GM12878 (cell line): ENCODE measurements around the gene UNC5B. TPM values are rescaled to one million over a fixed set of nuclear protein-coding genes. Genes with fewer than 3 reads are reported as not detected.

Experiments used
- ATAC-seq: fragments of 200-7000 bp; cut with Tn5 transposase; 3 replicates; pipeline ENCODE4 v1.9.1; 2020; ENCODE audit warnings: mild to moderate bottlenecking, moderate library complexity
- BruUV-seq: library from RNA; stranded (reverse); fragments of 400-500 nt; replicated peaks from 2 replicates; lab custom pipeline; 2021; lab: Mats Ljungman, UMichigan
- CTCF ChIA-PET: fragments of 300-600 bp; sonication (Branson Sonifier 250); formaldehyde crosslinking; extraction: SDS; loops from one replicate; lab custom pipeline; 2021; ENCODE audit warnings: inconsistent platforms; lab: Yijun Ruan, JAX
- POLR2A ChIA-PET: fragments of 350-600 bp; formaldehyde crosslinking; extraction: SDS; loops from one replicate; lab custom pipeline; 2021; ENCODE audit warnings: inconsistent platforms; lab: Charles Lee
- RAD21 ChIA-PET: fragments of 300-600 bp; sonication (Branson Sonifier 250); formaldehyde crosslinking; loops from one replicate; lab custom pipeline; 2023; ENCODE audit warnings: antibody characterized with exemption; ENCODE audit not compliant: unreplicated experiment; lab: Charles Lee
- SMC1A ChIA-PET: fragments of 300-600 bp; sonication (Branson Sonifier 250); formaldehyde crosslinking; loops from one replicate; lab custom pipeline; 2023; ENCODE audit not compliant: unreplicated experiment, uncharacterized antibody; lab: Charles Lee
- DNase-seq: peaks from one replicate; pipeline ENCODE4 v3.0.0-alpha.2; 2011; ENCODE audit warnings: low read depth, low spot score
- FAIRE-seq: peaks from 3 replicates; lab custom pipeline; 2011; peaks lifted over from hg19 to GRCh38; lab: Jason Lieb, UNC
- H2AFZ ChIP-seq: 2 replicates; pipeline ENCODE4 v1.6.0; 2011; ENCODE audit warnings: low read depth, low read length, control low read depth; ENCODE audit not compliant: control insufficient read depth
- H3K27ac ChIP-seq: 2 replicates; pipeline ENCODE4 v1.5.1; 2011; ENCODE audit warnings: control low read depth; ENCODE audit not compliant: control insufficient read depth, insufficient read depth
- H3K27me3 ChIP-seq, 2 experiments: replicated peaks in 1 of 2; 2 replicates each; pipeline versions ENCODE4 v1.6.0 to v1.6.1; 2011; ENCODE audit warnings: low read length in 1 of 2; ENCODE audit not compliant: control insufficient read depth in 2 of 2, insufficient read depth in 2 of 2
- H3K36me3 ChIP-seq, 2 experiments: 2 replicates each; pipeline ENCODE4 v1.5.1; 2011; ENCODE audit warnings: low read length in 1 of 2; ENCODE audit not compliant: control insufficient read depth in 2 of 2, insufficient read depth in 2 of 2
- H3K4me1 ChIP-seq: 2 replicates; pipeline ENCODE4 v1.6.1; 2011; ENCODE audit warnings: mild to moderate bottlenecking, low read length, moderate library complexity, mixed read lengths; ENCODE audit not compliant: control insufficient read depth, insufficient read depth
- H3K4me2 ChIP-seq: 2 replicates; pipeline ENCODE4 v1.6.0; 2011; ENCODE audit warnings: control low read depth; ENCODE audit not compliant: control insufficient read depth, insufficient read depth
- H3K4me3 ChIP-seq: fragments of 200-600 bp; sonication (generic); 2 replicates; pipeline ENCODE4 v1.5.1; 2016
- H3K79me2 ChIP-seq: 2 replicates; pipeline ENCODE4 v1.6.0; 2011; ENCODE audit warnings: low read length; ENCODE audit not compliant: control insufficient read depth, insufficient read depth
- H3K9ac ChIP-seq: 2 replicates; pipeline ENCODE4 v1.8.0; 2011; ENCODE audit warnings: low read length, control low read depth, mixed read lengths; ENCODE audit not compliant: control insufficient read depth, insufficient read depth
- H3K9me3 ChIP-seq: replicated peaks from 3 replicates; pipeline ENCODE4 v1.5.1; 2011; ENCODE audit warnings: mild to moderate bottlenecking, low read length; ENCODE audit not compliant: control insufficient read depth, insufficient read depth
- H4K20me1 ChIP-seq: 2 replicates; pipeline ENCODE4 v1.6.0; 2011; ENCODE audit not compliant: control insufficient read depth, insufficient read depth
- MTA2 ChIP-seq: fragments of 450-650 bp; IDR thresholded peaks from 2 replicates; pipeline ENCODE4 v1.6.1; 2016; ENCODE audit warnings: low read depth, mild to moderate bottlenecking, moderate library complexity
- MXI1 ChIP-seq: fragments of 150-350 bp; IDR thresholded peaks from 2 replicates; pipeline ENCODE4 v1.6.1; 2011; ENCODE audit warnings: low read depth, mild to moderate bottlenecking, inconsistent platforms, low read length, improper control_type of control experiment
- MYB ChIP-seq: fragments of 150-350 bp; IDR thresholded peaks from 2 replicates; pipeline ENCODE4 v1.6.1; 2014; ENCODE audit warnings: mild to moderate bottlenecking, low read depth, low read length, borderline replicate concordance
- PAX8 ChIP-seq: fragments of 450-650 bp; IDR thresholded peaks from 2 replicates; pipeline ENCODE4 v1.6.1; 2017; ENCODE audit warnings: mild to moderate bottlenecking, moderate library complexity
- RFX5 ChIP-seq: IDR thresholded peaks from 2 replicates; pipeline ENCODE4 v1.6.1; 2011; ENCODE audit warnings: low read depth, low read length, improper control_type of control experiment
- SP1 ChIP-seq: IDR thresholded peaks from one replicate; pipeline ENCODE4 v1.6.1; 2011; ENCODE audit warnings: low read depth, low read length
- WGBS: methylation state at CpG from one replicate; pipeline ENCODE4 v1.1.6; 2016; ENCODE audit warnings: low lambda C conversion rate; ENCODE audit not compliant: insufficient replicate concordance, insufficient coverage; ENCODE audit errors: missing lambda C conversion rate; 5-methylcytosine and 5-hydroxymethylcytosine counted together
- in situ Hi-C: fragments of 300-500 bp; cut with MboI; formaldehyde crosslinking; loops from 9 replicates; pipeline ENCODE4 v1.14.3; 2018; ENCODE audit warnings: mixed read lengths
- intact Hi-C: fragments of 100-400 bp; cut with micrococcal nuclease; formaldehyde crosslinking; loops from one replicate; pipeline ENCODE4 v1.14.2; 2022; ENCODE audit not compliant: unreplicated experiment
- polyA plus RNA-seq, 11 experiments: library from polyadenylated mRNA; depleted of rRNA in 4 of 11; unstranded in 6 of 11; stranded (reverse) in 5 of 11; fragments of >200 nt; fragmentation: Nextera tagmentation in 4 of 11; fragmentation: Illumina TruSeq in 1 of 11; extraction: Ambion mirVana in 4 of 11; extraction: Trizol in 1 of 11; gene quantifications; 1 replicate in 1 of 11; 2 replicates in 10 of 11; pipeline versions ENCODE4 v1.2.1 to v1.2.3, GENCODE V29; 2011 to 2016; ENCODE audit warnings: inconsistent platforms in 2 of 11, missing spikeins in 2 of 11, low read depth in 1 of 11
- total RNA-seq, 4 experiments: library from RNA; depleted of rRNA in 3 of 4; stranded (reverse); fragments of >200 nt in 3 of 4; fragmentation: Illumina TruSeq in 1 of 4; extraction: Trizol in 1 of 4; gene quantifications; 2 replicates each; pipeline versions ENCODE4 v1.2.1 to v1.2.3, GENCODE V29; 2013 to 2021
- TF ChIP-seq, protein P1 (sequence below): IDR thresholded peaks from 2 replicates; pipeline ENCODE4 v1.6.1; 2012; ENCODE audit warnings: low read depth, low read length, improper control_type of control experiment
- TF ChIP-seq, protein P2 (sequence below): fragments of 450-650 bp; IDR thresholded peaks from 2 replicates; pipeline ENCODE4 v1.6.1; 2017; ENCODE audit warnings: borderline replicate concordance

The UNC5B gene
- total and polyA plus RNA-seq, 10 of the 15 experiments (the other 5 are each of a cell fraction or from before 2014, with no cell fraction given) = 0.03 to 0.08 TPM; not detected in 8

DNA sequence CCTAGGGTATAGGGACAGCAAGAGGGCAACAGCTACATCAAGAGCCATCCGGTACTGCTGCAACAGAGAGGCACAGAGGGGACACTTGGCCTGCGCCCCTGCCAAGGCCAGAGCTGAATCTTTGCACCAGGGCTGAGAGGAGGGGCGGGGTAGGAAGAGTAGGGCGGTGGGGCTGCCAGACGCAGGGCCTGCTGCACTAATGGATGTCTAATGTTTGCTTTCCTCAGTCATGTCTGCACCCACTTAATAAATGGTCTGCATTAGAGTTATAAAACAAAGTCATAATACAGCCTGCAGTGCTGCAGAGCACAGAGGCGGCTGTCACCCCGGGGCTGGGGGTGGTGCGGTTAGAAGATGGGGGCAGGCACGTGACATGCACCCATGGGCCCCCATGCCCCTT, 64.5 kb downstream of the UNC5B start:
- DNase-seq = no peak
- no peak for FAIRE-seq
- ChIA-PET SMC1A (no interaction called here), POLR2A (no interaction called here)
- Histone ChIP-seq H3K79me2 (no peaks in the 10 kb centered on the region), H3K9me3 (no peaks in the 10 kb centered on the region; the same call in 2 of the 3 replicates), H4K20me1 (no peaks in the 10 kb centered on the region), H3K27ac (no peak overlapping the region), H3K4me3 (no peak overlapping the region)
- no peak for ATAC-seq
- no peak for TF ChIP-seq RFX5
- TF ChIP-seq SP1 = no peak
- no peak for TF ChIP-seq MYB
- no peak for TF ChIP-seq MXI1
- TF ChIP-seq, protein P1, sequence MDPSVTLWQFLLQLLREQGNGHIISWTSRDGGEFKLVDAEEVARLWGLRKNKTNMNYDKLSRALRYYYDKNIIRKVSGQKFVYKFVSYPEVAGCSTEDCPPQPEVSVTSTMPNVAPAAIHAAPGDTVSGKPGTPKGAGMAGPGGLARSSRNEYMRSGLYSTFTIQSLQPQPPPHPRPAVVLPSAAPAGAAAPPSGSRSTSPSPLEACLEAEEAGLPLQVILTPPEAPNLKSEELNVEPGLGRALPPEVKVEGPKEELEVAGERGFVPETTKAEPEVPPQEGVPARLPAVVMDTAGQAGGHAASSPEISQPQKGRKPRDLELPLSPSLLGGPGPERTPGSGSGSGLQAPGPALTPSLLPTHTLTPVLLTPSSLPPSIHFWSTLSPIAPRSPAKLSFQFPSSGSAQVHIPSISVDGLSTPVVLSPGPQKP = no peak
- TF ChIP-seq, protein P2, sequence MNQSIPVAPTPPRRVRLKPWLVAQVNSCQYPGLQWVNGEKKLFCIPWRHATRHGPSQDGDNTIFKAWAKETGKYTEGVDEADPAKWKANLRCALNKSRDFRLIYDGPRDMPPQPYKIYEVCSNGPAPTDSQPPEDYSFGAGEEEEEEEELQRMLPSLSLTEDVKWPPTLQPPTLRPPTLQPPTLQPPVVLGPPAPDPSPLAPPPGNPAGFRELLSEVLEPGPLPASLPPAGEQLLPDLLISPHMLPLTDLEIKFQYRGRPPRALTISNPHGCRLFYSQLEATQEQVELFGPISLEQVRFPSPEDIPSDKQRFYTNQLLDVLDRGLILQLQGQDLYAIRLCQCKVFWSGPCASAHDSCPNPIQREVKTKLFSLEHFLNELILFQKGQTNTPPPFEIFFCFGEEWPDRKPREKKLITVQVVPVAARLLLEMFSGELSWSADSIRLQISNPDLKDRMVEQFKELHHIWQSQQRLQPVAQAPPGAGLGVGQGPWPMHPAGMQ = no peak
- TF ChIP-seq PAX8 = no peak
- TF ChIP-seq MTA2 = no peak
- TF ChIP-seq, all 136 proteins: peak for 0
- no peak overlapping the region for H3K4me2 ChIP-seq
- intact Hi-C loops (no loop called here), in situ Hi-C loops (no loop called here)
- H3K4me1 ChIP-seq = no peaks in the 10 kb centered on the region
- WGBS = 18% methylated on average over 9 of the region's 9 CpGs
- no peaks in the 10 kb centered on the region; a peak in 1 of 4 replicates for H3K27me3 ChIP-seq
- RAD21 ChIA-PET = no interaction called here
- no peak overlapping the region for H2AFZ ChIP-seq
- H3K9ac ChIP-seq = no peak overlapping the region
- no peaks in the 10 kb centered on the region for H3K36me3 ChIP-seq
- CTCF ChIA-PET = interaction anchor here (4.5 kb wide), 1 partner anchor 8 kb away, joined by 16 read pairs; no protein-coding TSS in a partner anchor
- no TSS peak for BruUV-seq
